Activated T-cell treated with anti-CD3 and anti-CD28 coated beads for 1 hour (primary cell): ENCODE measurements around the gene RPRD1A.
A peak's percentile ranks its signal among the peaks of the same experiment; 100 is the strongest.
"Not testable (repeated sequence)": the region's sequence is repeated elsewhere in the genome, so short reads cannot be mapped to it uniquely, and the experiment has no call there.

Experiments
- DNase-seq: peaks from one replicate; pipeline ENCODE4 v3.0.0-alpha.2; 2020; ENCODE audit warnings: low read depth

Gene RPRD1A

GRCh38 chr18:36025025-36025424 lies 42.3 kb downstream of the RPRD1A start:
- no peak for DNase-seq

GRCh38 chr18:36024241-36024640 lies 43.1 kb downstream of the RPRD1A start:
- not testable (repeated sequence) for DNase-seq

GRCh38 chr18:36023336-36023735 lies 44.0 kb downstream of the RPRD1A start:
- no peak for DNase-seq

- no peak for DNase-seq
Measured at GRCh38 chr18:36020174-36020711, 47.1 kb downstream of the RPRD1A start.

GRCh38 chr18:36017232-36017631 lies 50.1 kb downstream of the RPRD1A start:
- DNase-seq = no peak

- DNase-seq = no peak
Measured at GRCh38 chr18:36015629-36016028, 51.7 kb downstream of the RPRD1A start.

GRCh38 chr18:36012891-36013290 lies 54.5 kb downstream of the RPRD1A start:
- DNase-seq = no peak

GRCh38 chr18:36009214-36009613 lies 58.1 kb downstream of the RPRD1A start:
- DNase-seq = no peak

GRCh38 chr18:36006997-36007396 lies 60.4 kb downstream of the RPRD1A start:
- no peak for DNase-seq

GRCh38 chr18:35999925-36000324 lies 67.4 kb downstream of the RPRD1A start:
- DNase-seq = no peak

- no peak for DNase-seq
Measured at GRCh38 chr18:35998967-35999366, 68.4 kb downstream of the RPRD1A start.

GRCh38 chr18:35993013-35993412 lies 74.3 kb downstream of the RPRD1A start:
- no peak for DNase-seq

GRCh38 chr18:35991696-35992095 lies 75.7 kb downstream of the RPRD1A start:
- no peak for DNase-seq

- DNase-seq = no peak
Measured at GRCh38 chr18:35983818-35984217, 83.5 kb downstream of the RPRD1A start.

GRCh38 chr18:35983147-35983546 lies 84.2 kb downstream of the RPRD1A start:
- DNase-seq = no peak

GRCh38 chr18:35982409-35983114 lies 84.8 kb downstream of the RPRD1A start:
- DNase-seq = no peak

GRCh38 chr18:35979112-35979511 lies 88.2 kb downstream of the RPRD1A start:
- DNase-seq = no peak

- DNase-seq = no peak
Measured at GRCh38 chr18:35974181-35974580, 93.2 kb downstream of the RPRD1A start.

- no peak for DNase-seq
Measured at GRCh38 chr18:35973650-35974049, 93.7 kb downstream of the RPRD1A start.

GRCh38 chr18:35972197-35973000 lies 95.0 kb downstream of the RPRD1A start, which contains the start of gene RMP24:
Gene RMP24, plus strand, starts transcription at chr18:35972679.
- DNase-seq = peak; percentile 91

- no peak for DNase-seq
Measured at GRCh38 chr18:35971661-35972196, 95.6 kb downstream of the RPRD1A start.

GRCh38 chr18:35969676-35970075 lies 97.7 kb downstream of the RPRD1A start:
- DNase-seq = no peak
